Stimulated activated CD4-positive, alpha-beta T cell treated with anti-CD3 and anti-CD28 coated beads, Interleukin-4, amount 100 ng/mL, for 24 hours (primary cell): ENCODE measurements around the gene APOBEC3C.
"Not testable (repeated sequence)": the region's sequence is repeated elsewhere in the genome, so short reads cannot be mapped to it uniquely, and the experiment has no call there.

Source experiments
- DNase-seq: peaks from one replicate; pipeline ENCODE4 v3.0.0-alpha.2; 2020

Gene APOBEC3C

GRCh38 chr22:38984224-38984623 lies 29.8 kb upstream of the APOBEC3C start:
- no peak for DNase-seq

- DNase-seq = peak; percentile 79
Measured at GRCh38 chr22:38984784-38985757, 29.0 kb upstream of the APOBEC3C start.

GRCh38 chr22:38986629-38987028 lies 27.4 kb upstream of the APOBEC3C start:
- no peak for DNase-seq

- DNase-seq = no peak
Measured at GRCh38 chr22:38987171-38987895, 26.7 kb upstream of the APOBEC3C start.

GRCh38 chr22:38989466-38989865 lies 24.6 kb upstream of the APOBEC3C start:
- DNase-seq = no peak

- not testable (repeated sequence) for DNase-seq
Measured at GRCh38 chr22:38992871-38993371, 21.1 kb upstream of the APOBEC3C start.

GRCh38 chr22:38996105-38996504 lies 18.0 kb upstream of the APOBEC3C start:
- no peak for DNase-seq

- no peak for DNase-seq
Measured at GRCh38 chr22:38997518-38997917, 16.5 kb upstream of the APOBEC3C start.

- DNase-seq = peak; percentile 81
Measured at GRCh38 chr22:39003165-39003638, 10.9 kb upstream of the APOBEC3C start.

GRCh38 chr22:39007177-39007576 lies 6.9 kb upstream of the APOBEC3C start:
- DNase-seq = no peak

GRCh38 chr22:39008271-39008850 lies 5.7 kb upstream of the APOBEC3C start:
- not testable (repeated sequence) for DNase-seq

- DNase-seq = no peak
Measured at GRCh38 chr22:39010946-39011345, 3.1 kb upstream of the APOBEC3C start.

GRCh38 chr22:39012533-39013511 lies 1.2 kb upstream of the APOBEC3C start:
- no peak for DNase-seq

- DNase-seq = not testable (repeated sequence)
Measured at GRCh38 chr22:39013561-39013941, 506 bp upstream of the APOBEC3C start.

GRCh38 chr22:39014723-39015121 lies 665 bp downstream of the APOBEC3C start:
- DNase-seq = not testable (repeated sequence)

GRCh38 chr22:39016592-39016991 lies 2.5 kb downstream of the APOBEC3C start:
- DNase-seq = no peak

- no peak for DNase-seq
Measured at GRCh38 chr22:39017596-39018365, 3.7 kb downstream of the APOBEC3C start.

GRCh38 chr22:39020021-39020651 lies 6.1 kb downstream of the APOBEC3C start:
- DNase-seq = not testable (repeated sequence)

- DNase-seq = no peak
Measured at GRCh38 chr22:39021552-39022250, 7.6 kb downstream of the APOBEC3C start.
